ENCODE measurements around the gene ZNF605.

The ZNF605 gene

DNA sequence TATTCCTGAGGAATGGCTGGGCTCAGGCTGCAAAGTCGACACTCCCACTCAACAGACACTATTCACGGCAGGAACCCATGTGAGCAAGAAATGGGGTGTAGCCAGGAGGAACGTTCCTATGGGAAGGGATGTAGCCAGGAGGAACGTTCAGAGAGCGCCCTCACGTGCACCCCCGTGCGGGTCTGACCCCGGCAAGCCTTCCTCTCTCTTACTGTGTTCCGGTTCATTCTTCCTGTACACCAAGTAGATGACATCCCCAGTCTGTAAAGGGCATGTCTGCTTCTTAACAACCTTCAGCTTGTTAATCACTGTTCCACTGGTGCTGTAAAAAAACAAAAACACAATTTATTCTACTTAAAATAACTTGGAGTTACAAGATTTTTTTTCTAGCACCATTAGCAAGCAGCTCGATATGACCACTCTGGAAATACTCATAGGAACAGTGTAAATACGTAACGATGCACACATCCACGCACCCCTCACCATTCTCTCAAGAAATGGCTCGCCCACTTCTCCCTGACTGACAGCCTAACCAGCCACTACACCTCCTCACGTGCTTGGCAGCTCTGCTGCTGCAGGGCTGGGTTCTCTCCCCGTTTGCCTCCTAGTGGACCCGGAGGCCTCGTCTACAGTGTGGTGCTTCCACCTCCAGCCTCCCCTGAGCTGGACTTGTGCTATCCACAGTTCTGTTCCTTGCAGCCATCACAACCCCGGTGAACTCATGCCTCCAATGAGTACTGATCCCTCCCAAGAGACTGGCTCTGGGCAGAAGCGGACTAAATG lies 83.8 kb downstream of the ZNF605 start:
- no peak overlapping the region for H3K9ac ChIP-seq (ENCODE audit: low read length)
- peaks cover 78% of the 10 kb centered on the region for H3K36me3 ChIP-seq (ENCODE audit: control insufficient read depth, insufficient read depth, low read length)
- no peaks in the 10 kb centered on the region for H3K9me3 ChIP-seq (ENCODE audit: control insufficient read depth, insufficient read depth, low read depth, low read length)
- H3K27me3 ChIP-seq (ENCODE audit: control insufficient read depth, insufficient read depth, low read length): no peaks in the 10 kb centered on the region
- no peak overlapping the region for H3K4me3 ChIP-seq (ENCODE audit: low read depth, low read length)
- H3K27ac ChIP-seq (ENCODE audit: low read depth, low read length): no peak overlapping the region
- no peaks in the 10 kb centered on the region for H3K4me1 ChIP-seq (ENCODE audit: control insufficient read depth, insufficient read depth, low read length)

DNA sequence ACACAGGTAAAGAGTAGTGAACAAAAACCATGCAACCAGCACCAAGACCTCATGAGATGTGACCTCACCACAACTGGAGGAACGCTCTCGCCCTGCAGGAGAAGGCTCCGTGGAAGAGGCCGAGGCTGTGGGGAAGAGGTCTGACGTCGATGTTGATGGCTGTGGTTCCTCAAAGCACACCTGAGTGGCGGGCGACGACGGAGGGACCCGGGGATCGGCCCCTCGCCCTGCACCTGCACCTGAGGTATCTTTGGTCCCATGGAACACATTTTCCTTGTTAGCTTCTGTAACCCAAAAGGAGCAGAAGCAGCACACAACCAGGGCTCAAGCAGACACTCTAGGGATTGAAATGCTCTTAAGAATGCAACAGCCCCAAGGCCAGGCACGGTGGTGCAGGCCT lies 86.6 kb downstream of the ZNF605 start:
- Histone ChIP-seq H3K27me3 (ENCODE audit: control insufficient read depth, insufficient read depth, low read length) (no peaks in the 10 kb centered on the region), H3K4me3 (ENCODE audit: low read depth, low read length) (no peak overlapping the region), H3K9me3 (ENCODE audit: control insufficient read depth, insufficient read depth, low read depth, low read length) (no peaks in the 10 kb centered on the region), H3K36me3 (ENCODE audit: control insufficient read depth, insufficient read depth, low read length) (peaks cover 73% of the 10 kb centered on the region), H3K4me1 (ENCODE audit: control insufficient read depth, insufficient read depth, low read length) (no peaks in the 10 kb centered on the region), H3K9ac (ENCODE audit: low read length) (no peak overlapping the region), H3K27ac (ENCODE audit: low read depth, low read length) (no peak overlapping the region)
